ENCODE results near the gene CSNK1A1L.

The CSNK1A1L gene

GRCh38 chr13:37105251-37105714 lies at the start of gene CSNK1A1L:
Gene CSNK1A1L (minus strand): TSS chr13:37105664. CDS start chr13:37105256, 408 bp downstream.
- no peaks in the 10 kb centered on the region for H3K36me3 ChIP-seq (ENCODE audit: control insufficient read depth in 1 of 2, insufficient read depth in 2 of 2, low read length in 2 of 2)
- H3K27me3 ChIP-seq (ENCODE audit: control insufficient read depth in 1 of 2, insufficient read depth in 2 of 2, low read length in 2 of 2) = no peaks in the 10 kb centered on the region
- H3K4me1 ChIP-seq (ENCODE audit: control insufficient read depth in 1 of 2, insufficient read depth in 2 of 2, low read length in 2 of 2) = no peaks in the 10 kb centered on the region
- H3K9me3 ChIP-seq (ENCODE audit: control insufficient read depth in 1 of 2, low read length in 2 of 2) = no peaks in the 10 kb centered on the region
- no peak within 1 kb of the TSS for H3K4me3 ChIP-seq (ENCODE audit: low read depth in 1 of 2, low read length in 2 of 2)
- no peak within 1 kb of the TSS for H3K27ac ChIP-seq (ENCODE audit: low read depth, low read length)
- H3K9ac ChIP-seq (ENCODE audit: low read depth in 1 of 2, low read length in 2 of 2) = no peak within 1 kb of the TSS

DNA sequence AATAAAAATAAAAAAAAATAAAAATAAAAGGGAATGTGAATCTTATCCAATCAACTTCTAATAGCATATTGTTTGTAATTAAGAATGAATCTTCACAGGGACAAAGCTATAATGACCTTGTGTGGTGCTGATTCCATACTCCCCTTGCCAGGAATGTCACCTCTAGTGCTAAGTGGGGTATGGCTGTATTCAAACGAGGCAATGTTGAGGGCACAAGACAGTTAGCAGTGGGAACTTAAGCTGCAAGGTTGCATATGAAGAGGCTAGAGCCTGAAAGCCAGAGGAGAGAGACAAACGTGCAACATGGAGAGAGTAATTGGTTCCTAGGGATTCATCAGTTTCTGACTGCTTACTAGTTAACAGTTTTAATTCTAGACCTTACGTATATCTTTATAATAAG lies 43.9 kb upstream of the CSNK1A1L start:
- Histone ChIP-seq H3K9ac (ENCODE audit: low read depth in 1 of 2, low read length in 2 of 2) (no peak overlapping the region), H3K27ac (ENCODE audit: low read depth, low read length) (no peak overlapping the region), H3K4me1 (ENCODE audit: control insufficient read depth in 1 of 2, insufficient read depth in 2 of 2, low read length in 2 of 2) (no peaks in the 10 kb centered on the region), H3K4me3 (ENCODE audit: low read depth in 1 of 2, low read length in 2 of 2) (no peak overlapping the region), H3K27me3 (ENCODE audit: control insufficient read depth in 1 of 2, insufficient read depth in 2 of 2, low read length in 2 of 2) (no peaks in the 10 kb centered on the region), H3K9me3 (ENCODE audit: control insufficient read depth in 1 of 2, low read length in 2 of 2) (no peaks in the 10 kb centered on the region), H3K36me3 (ENCODE audit: control insufficient read depth in 1 of 2, insufficient read depth in 2 of 2, low read length in 2 of 2) (no peaks in the 10 kb centered on the region)

- H3K36me3 ChIP-seq (ENCODE audit: control insufficient read depth in 1 of 2, insufficient read depth in 2 of 2, low read length in 2 of 2) = no peaks in the 10 kb centered on the region
- no peak overlapping the region for H3K4me3 ChIP-seq (ENCODE audit: low read depth in 1 of 2, low read length in 2 of 2)
- no peak overlapping the region for H3K9ac ChIP-seq (ENCODE audit: low read depth in 1 of 2, low read length in 2 of 2)
- H3K9me3 ChIP-seq (ENCODE audit: control insufficient read depth in 1 of 2, low read length in 2 of 2) = no peaks in the 10 kb centered on the region
- no peaks in the 10 kb centered on the region for H3K4me1 ChIP-seq (ENCODE audit: control insufficient read depth in 1 of 2, insufficient read depth in 2 of 2, low read length in 2 of 2)
- H3K27me3 ChIP-seq (ENCODE audit: control insufficient read depth in 1 of 2, insufficient read depth in 2 of 2, low read length in 2 of 2) = no peaks in the 10 kb centered on the region
- H3K27ac ChIP-seq (ENCODE audit: low read depth, low read length) = no peak overlapping the region
These were observed 43.0 kb upstream of the CSNK1A1L start for GRCh38 chr13:37148501-37148900.

GRCh38 chr13:37144661-37145060 lies 39.2 kb upstream of the CSNK1A1L start:
- no peak overlapping the region for H3K4me3 ChIP-seq (ENCODE audit: low read depth in 1 of 2, low read length in 2 of 2)
- no peaks in the 10 kb centered on the region for H3K27me3 ChIP-seq (ENCODE audit: control insufficient read depth in 1 of 2, insufficient read depth in 2 of 2, low read length in 2 of 2)
- no peaks in the 10 kb centered on the region for H3K36me3 ChIP-seq (ENCODE audit: control insufficient read depth in 1 of 2, insufficient read depth in 2 of 2, low read length in 2 of 2)
- H3K4me1 ChIP-seq (ENCODE audit: control insufficient read depth in 1 of 2, insufficient read depth in 2 of 2, low read length in 2 of 2) = no peaks in the 10 kb centered on the region
- no peak overlapping the region for H3K9ac ChIP-seq (ENCODE audit: low read depth in 1 of 2, low read length in 2 of 2)
- H3K27ac ChIP-seq (ENCODE audit: low read depth, low read length) = no peak overlapping the region
- H3K9me3 ChIP-seq (ENCODE audit: control insufficient read depth in 1 of 2, low read length in 2 of 2) = no peaks in the 10 kb centered on the region

- H3K4me3 ChIP-seq (ENCODE audit: low read depth in 1 of 2, low read length in 2 of 2) = no peak overlapping the region
- H3K9me3 ChIP-seq (ENCODE audit: control insufficient read depth in 1 of 2, low read length in 2 of 2) = no peaks in the 10 kb centered on the region
- no peaks in the 10 kb centered on the region for H3K27me3 ChIP-seq (ENCODE audit: control insufficient read depth in 1 of 2, insufficient read depth in 2 of 2, low read length in 2 of 2)
- no peak overlapping the region for H3K27ac ChIP-seq (ENCODE audit: low read depth, low read length)
- no peaks in the 10 kb centered on the region for H3K4me1 ChIP-seq (ENCODE audit: control insufficient read depth in 1 of 2, insufficient read depth in 2 of 2, low read length in 2 of 2)
- no peak overlapping the region for H3K9ac ChIP-seq (ENCODE audit: low read depth in 1 of 2, low read length in 2 of 2)
- H3K36me3 ChIP-seq (ENCODE audit: control insufficient read depth in 1 of 2, insufficient read depth in 2 of 2, low read length in 2 of 2) = no peaks in the 10 kb centered on the region
These were observed 38.4 kb upstream of the CSNK1A1L start for GRCh38 chr13:37143911-37144310.

- H3K4me1 ChIP-seq (ENCODE audit: control insufficient read depth in 1 of 2, insufficient read depth in 2 of 2, low read length in 2 of 2) = no peaks in the 10 kb centered on the region
- no peak overlapping the region for H3K27ac ChIP-seq (ENCODE audit: low read depth, low read length)
- no peaks in the 10 kb centered on the region for H3K27me3 ChIP-seq (ENCODE audit: control insufficient read depth in 1 of 2, insufficient read depth in 2 of 2, low read length in 2 of 2)
- H3K9ac ChIP-seq (ENCODE audit: low read depth in 1 of 2, low read length in 2 of 2) = no peak overlapping the region
- no peak overlapping the region for H3K4me3 ChIP-seq (ENCODE audit: low read depth in 1 of 2, low read length in 2 of 2)
- no peaks in the 10 kb centered on the region for H3K36me3 ChIP-seq (ENCODE audit: control insufficient read depth in 1 of 2, insufficient read depth in 2 of 2, low read length in 2 of 2)
- H3K9me3 ChIP-seq (ENCODE audit: control insufficient read depth in 1 of 2, low read length in 2 of 2) = no peaks in the 10 kb centered on the region
These were observed 37.4 kb upstream of the CSNK1A1L start for GRCh38 chr13:37142877-37143276.

DNA sequence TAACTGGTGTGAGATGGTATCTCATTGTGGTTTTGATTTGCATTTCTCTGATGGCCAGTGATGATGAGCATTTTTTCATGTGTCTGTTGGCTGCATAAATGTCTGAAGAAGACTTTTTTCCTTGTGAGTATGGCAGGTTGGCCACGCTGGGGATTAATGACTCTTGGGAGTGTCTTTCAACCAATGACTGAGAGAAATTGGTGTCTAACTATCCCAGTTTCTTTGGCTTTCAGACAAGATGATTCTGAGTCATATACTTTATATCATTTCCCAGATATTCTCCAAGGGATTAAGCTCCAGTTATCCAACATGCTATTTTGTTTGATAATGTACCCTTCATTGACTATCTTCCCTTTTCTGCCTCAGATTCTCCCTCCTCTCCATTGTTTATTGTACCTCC lies 35.5 kb upstream of the CSNK1A1L start:
- no peaks in the 10 kb centered on the region for H3K36me3 ChIP-seq (ENCODE audit: control insufficient read depth in 1 of 2, insufficient read depth in 2 of 2, low read length in 2 of 2)
- H3K9me3 ChIP-seq (ENCODE audit: control insufficient read depth in 1 of 2, low read length in 2 of 2) = no peaks in the 10 kb centered on the region
- H3K27me3 ChIP-seq (ENCODE audit: control insufficient read depth in 1 of 2, insufficient read depth in 2 of 2, low read length in 2 of 2) = no peaks in the 10 kb centered on the region
- no peak overlapping the region for H3K4me3 ChIP-seq (ENCODE audit: low read depth in 1 of 2, low read length in 2 of 2)
- H3K27ac ChIP-seq (ENCODE audit: low read depth, low read length) = no peak overlapping the region
- H3K4me1 ChIP-seq (ENCODE audit: control insufficient read depth in 1 of 2, insufficient read depth in 2 of 2, low read length in 2 of 2) = no peaks in the 10 kb centered on the region
- H3K9ac ChIP-seq (ENCODE audit: low read depth in 1 of 2, low read length in 2 of 2) = no peak overlapping the region

DNA sequence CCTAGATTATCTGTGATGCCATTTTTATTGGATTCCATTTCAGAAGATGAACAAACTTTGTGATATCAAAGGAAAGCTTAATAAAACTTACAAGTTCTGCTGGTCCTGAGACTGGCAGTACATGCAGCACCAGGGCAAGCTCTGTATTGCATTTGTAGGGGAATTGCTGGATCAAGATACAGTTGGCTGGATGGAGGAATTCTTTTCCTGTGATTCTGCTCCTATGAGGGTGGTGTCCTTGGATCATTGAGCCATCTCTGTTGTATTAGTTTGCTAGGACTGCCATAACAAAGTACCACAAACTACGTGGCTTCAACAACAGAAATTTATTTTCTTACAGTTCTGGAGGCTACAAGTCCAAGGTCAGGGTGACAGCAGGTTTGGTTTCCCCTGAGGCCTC lies 33.9 kb upstream of the CSNK1A1L start:
- no peaks in the 10 kb centered on the region for H3K36me3 ChIP-seq (ENCODE audit: control insufficient read depth in 1 of 2, insufficient read depth in 2 of 2, low read length in 2 of 2)
- H3K4me3 ChIP-seq (ENCODE audit: low read depth in 1 of 2, low read length in 2 of 2) = no peak overlapping the region
- no peak overlapping the region for H3K9ac ChIP-seq (ENCODE audit: low read depth in 1 of 2, low read length in 2 of 2)
- no peaks in the 10 kb centered on the region for H3K9me3 ChIP-seq (ENCODE audit: control insufficient read depth in 1 of 2, low read length in 2 of 2)
- no peaks in the 10 kb centered on the region for H3K4me1 ChIP-seq (ENCODE audit: control insufficient read depth in 1 of 2, insufficient read depth in 2 of 2, low read length in 2 of 2)
- no peaks in the 10 kb centered on the region for H3K27me3 ChIP-seq (ENCODE audit: control insufficient read depth in 1 of 2, insufficient read depth in 2 of 2, low read length in 2 of 2)
- H3K27ac ChIP-seq (ENCODE audit: low read depth, low read length) = no peak overlapping the region

DNA sequence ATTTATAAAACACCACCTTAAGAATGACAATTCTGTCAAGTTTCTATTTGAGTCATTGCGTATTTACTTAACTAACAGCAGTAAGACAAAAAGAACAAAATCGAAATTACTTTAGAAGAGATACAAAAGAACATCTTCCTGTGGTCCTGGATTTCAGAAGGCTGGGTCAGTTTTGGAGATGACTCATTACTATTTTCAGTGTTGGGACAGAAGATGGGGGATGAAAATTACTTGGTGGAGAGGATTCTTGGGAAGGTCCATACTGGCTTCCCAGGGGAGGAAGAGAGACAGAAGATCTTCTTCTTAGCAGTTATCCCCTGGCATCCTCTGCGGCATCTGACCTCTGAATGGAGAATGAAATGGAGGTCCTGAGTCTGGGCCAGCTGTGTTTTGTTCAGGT lies 33.5 kb upstream of the CSNK1A1L start:
- Histone ChIP-seq H3K36me3 (ENCODE audit: control insufficient read depth in 1 of 2, insufficient read depth in 2 of 2, low read length in 2 of 2) (no peaks in the 10 kb centered on the region), H3K27me3 (ENCODE audit: control insufficient read depth in 1 of 2, insufficient read depth in 2 of 2, low read length in 2 of 2) (no peaks in the 10 kb centered on the region), H3K27ac (ENCODE audit: low read depth, low read length) (no peak overlapping the region), H3K4me3 (ENCODE audit: low read depth in 1 of 2, low read length in 2 of 2) (no peak overlapping the region), H3K9ac (ENCODE audit: low read depth in 1 of 2, low read length in 2 of 2) (no peak overlapping the region), H3K9me3 (ENCODE audit: control insufficient read depth in 1 of 2, low read length in 2 of 2) (no peaks in the 10 kb centered on the region), H3K4me1 (ENCODE audit: control insufficient read depth in 1 of 2, insufficient read depth in 2 of 2, low read length in 2 of 2) (no peaks in the 10 kb centered on the region)

DNA sequence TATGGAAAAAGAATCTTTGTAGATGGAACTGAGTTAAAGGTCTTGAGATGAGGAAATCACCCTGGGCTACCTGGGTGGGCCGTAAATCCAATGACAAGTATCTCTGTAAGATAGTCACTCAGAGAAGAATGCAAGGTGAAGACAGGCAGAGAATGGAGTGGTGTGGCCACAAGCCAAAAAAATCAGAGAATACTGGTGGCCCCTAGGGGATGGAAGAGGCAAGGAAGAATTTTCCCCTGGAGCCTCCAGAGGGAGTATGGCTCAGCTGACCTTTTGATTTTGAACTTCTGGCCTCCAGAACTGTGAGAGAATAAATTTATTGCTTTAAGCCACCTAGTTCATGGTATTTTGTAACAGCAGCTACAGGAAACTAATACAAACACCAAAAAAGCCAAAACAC lies 32.7 kb upstream of the CSNK1A1L start:
- Histone ChIP-seq H3K36me3 (ENCODE audit: control insufficient read depth in 1 of 2, insufficient read depth in 2 of 2, low read length in 2 of 2) (no peaks in the 10 kb centered on the region), H3K9me3 (ENCODE audit: control insufficient read depth in 1 of 2, low read length in 2 of 2) (no peaks in the 10 kb centered on the region), H3K27me3 (ENCODE audit: control insufficient read depth in 1 of 2, insufficient read depth in 2 of 2, low read length in 2 of 2) (no peaks in the 10 kb centered on the region), H3K4me1 (ENCODE audit: control insufficient read depth in 1 of 2, insufficient read depth in 2 of 2, low read length in 2 of 2) (no peaks in the 10 kb centered on the region), H3K27ac (ENCODE audit: low read depth, low read length) (no peak overlapping the region), H3K9ac (ENCODE audit: low read depth in 1 of 2, low read length in 2 of 2) (no peak overlapping the region), H3K4me3 (ENCODE audit: low read depth in 1 of 2, low read length in 2 of 2) (no peak overlapping the region)

DNA sequence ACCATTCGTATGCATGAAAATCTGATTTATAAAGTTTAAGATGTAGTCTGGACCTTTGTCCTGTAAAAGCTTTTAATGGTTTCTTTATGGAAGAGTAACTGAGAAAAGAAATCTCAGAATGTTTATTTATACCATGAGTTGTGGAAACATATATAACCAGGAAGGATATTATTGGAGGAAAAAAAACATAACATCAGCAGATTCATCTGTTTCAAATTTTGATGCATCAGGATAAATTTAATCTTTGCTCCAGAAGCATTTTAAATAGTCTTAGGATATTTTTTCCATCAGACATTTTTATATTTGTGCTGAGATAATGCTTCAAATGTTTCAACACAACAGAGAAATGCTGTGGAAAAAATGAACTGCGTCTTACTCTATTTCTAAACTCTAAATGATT lies 31.2 kb upstream of the CSNK1A1L start:
- H3K4me1 ChIP-seq (ENCODE audit: control insufficient read depth in 1 of 2, insufficient read depth in 2 of 2, low read length in 2 of 2) = no peaks in the 10 kb centered on the region
- no peaks in the 10 kb centered on the region for H3K27me3 ChIP-seq (ENCODE audit: control insufficient read depth in 1 of 2, insufficient read depth in 2 of 2, low read length in 2 of 2)
- no peak overlapping the region for H3K4me3 ChIP-seq (ENCODE audit: low read depth in 1 of 2, low read length in 2 of 2)
- H3K9ac ChIP-seq (ENCODE audit: low read depth in 1 of 2, low read length in 2 of 2) = no peak overlapping the region
- H3K9me3 ChIP-seq (ENCODE audit: control insufficient read depth in 1 of 2, low read length in 2 of 2) = no peaks in the 10 kb centered on the region
- H3K27ac ChIP-seq (ENCODE audit: low read depth, low read length) = no peak overlapping the region
- no peaks in the 10 kb centered on the region for H3K36me3 ChIP-seq (ENCODE audit: control insufficient read depth in 1 of 2, insufficient read depth in 2 of 2, low read length in 2 of 2)

Measured in duodenal mucosa (tissue), 2 donors.